Fibroblast of mammary gland (primary cell): ENCODE results near the gene TBX4.
A peak's percentile ranks its signal among the peaks of the same experiment; 100 is the strongest.
"Not testable (repeated sequence)": the region's sequence is repeated elsewhere in the genome, so short reads cannot be mapped to it uniquely, and the experiment has no call there.

Experiments used
- DNase-seq: peaks from one replicate; pipeline ENCODE4 v3.0.0-alpha.2; 2010; ENCODE audit warnings: low read depth
- H3K4me3 ChIP-seq: 2 replicates; pipeline ENCODE4 v1.5.1; 2011; ENCODE audit warnings: low read depth, mild to moderate bottlenecking, low read length, moderate library complexity; ENCODE audit not compliant: control insufficient read depth
- CTCF ChIP-seq: conservative IDR thresholded peaks from 2 replicates; pipeline ENCODE4 v1.5.1; 2011; ENCODE audit warnings: low read depth, low read length, inconsistent platforms; ENCODE audit not compliant: control insufficient read depth, insufficient read depth

TBX4 gene

GRCh38 chr17:61431594-61432311, 20.5 kb upstream of the TBX4 start:
- no peak for TF ChIP-seq CTCF
- peak; percentile 42 for DNase-seq
- no peak overlapping the region for H3K4me3 ChIP-seq

GRCh38 chr17:61436273-61436672, 15.9 kb upstream of the TBX4 start:
- DNase-seq: no peak
- H3K4me3 ChIP-seq: no peak overlapping the region
- TF ChIP-seq CTCF: no peak

- no peak for DNase-seq
Measured at GRCh38 chr17:61436995-61437704, 15.1 kb upstream of the TBX4 start.

GRCh38 chr17:61440697-61441096, 11.5 kb upstream of the TBX4 start:
- no peak overlapping the region for H3K4me3 ChIP-seq
- no peak for DNase-seq
- no peak for TF ChIP-seq CTCF

More at GRCh38 chr17:61436995-61437704, 15.1 kb upstream of the TBX4 start:
- no peak for TF ChIP-seq CTCF
- no peak overlapping the region for H3K4me3 ChIP-seq

- not testable (repeated sequence) for DNase-seq, H3K4me3 ChIP-seq
Measured at GRCh38 chr17:61441507-61441906, 10.7 kb upstream of the TBX4 start.

- TF ChIP-seq CTCF: no peak
- no peak for DNase-seq
- no peak overlapping the region for H3K4me3 ChIP-seq
Measured at GRCh38 chr17:61442136-61442775, 10.0 kb upstream of the TBX4 start.

- no peak for DNase-seq
- no peak overlapping the region for H3K4me3 ChIP-seq
- no peak for TF ChIP-seq CTCF
Measured at GRCh38 chr17:61442878-61443474, 9.2 kb upstream of the TBX4 start.
